Measurements from ENCODE around the gene ZFYVE28. TPM values are rescaled to one million over a fixed set of nuclear protein-coding genes. Genes with fewer than 3 reads are reported as not detected.
A peak's percentile ranks its signal among the peaks of the same experiment; 100 is the strongest.

The ZFYVE28 gene
- total RNA-seq, 1 donor from 2014 or later: 5.6 TPM

- Histone ChIP-seq H3K27ac (replicated peaks) (peak overlapping the region; percentile 100), H3K4me1 (peaks cover 91% of the 10 kb centered on the region), H3K9me3 (replicated peaks) (no peaks in the 10 kb centered on the region), H3K4me3 (peak overlapping the region; percentile 79), H3K36me3 (no peaks in the 10 kb centered on the region), H3K27me3 (ENCODE audit: low read depth) (no peaks in the 10 kb centered on the region)
- DNase-seq: peak; percentile 67
- no peak for TF ChIP-seq CTCF (IDR thresholded peaks at IDR 0.05; ENCODE audit: borderline replicate concordance)
- intact Hi-C loops (cut with micrococcal nuclease): no loop called here
These were observed 157.2 kb downstream of the ZFYVE28 start for GRCh38 chr4:2261110-2261852.

GRCh38 chr4:2260344-2261109, 157.9 kb downstream of the ZFYVE28 start:
- Histone ChIP-seq H3K4me3 (peak overlapping the region; percentile 79), H3K4me1 (peaks cover 91% of the 10 kb centered on the region)

GRCh38 chr4:2259541-2260343, 158.7 kb downstream of the ZFYVE28 start:
- peaks cover 3% of the 10 kb centered on the region for H3K36me3 ChIP-seq
- intact Hi-C loops (cut with micrococcal nuclease): no loop called here
- no peaks in the 10 kb centered on the region for H3K27me3 ChIP-seq (ENCODE audit: low read depth)
- no peaks in the 10 kb centered on the region for H3K9me3 ChIP-seq (replicated peaks)
- peak overlapping the region; percentile 100 for H3K27ac ChIP-seq (replicated peaks)
- DNase-seq: peak; percentile 14
- H3K4me1 ChIP-seq: peaks cover 91% of the 10 kb centered on the region
- no peak for TF ChIP-seq CTCF (IDR thresholded peaks at IDR 0.05; ENCODE audit: borderline replicate concordance)
- peak overlapping the region; percentile 79 for H3K4me3 ChIP-seq

More at GRCh38 chr4:2260344-2261109, 157.9 kb downstream of the ZFYVE28 start:
- TF ChIP-seq CTCF (IDR thresholded peaks at IDR 0.05; ENCODE audit: borderline replicate concordance): no peak
- no peaks in the 10 kb centered on the region for H3K27me3 ChIP-seq (ENCODE audit: low read depth)
- H3K9me3 ChIP-seq (replicated peaks): no peaks in the 10 kb centered on the region
- peak overlapping the region; percentile 100 for H3K27ac ChIP-seq (replicated peaks)
- peak; percentile 22 for DNase-seq
- H3K36me3 ChIP-seq: no peaks in the 10 kb centered on the region
- intact Hi-C loops (cut with micrococcal nuclease): no loop called here

GRCh38 chr4:2259036-2259540, 159.4 kb downstream of the ZFYVE28 start:
- Histone ChIP-seq H3K36me3 (peaks cover 10% of the 10 kb centered on the region), H3K4me3 (peak overlapping the region; percentile 79), H3K27me3 (ENCODE audit: low read depth) (no peaks in the 10 kb centered on the region), H3K4me1 (peaks cover 91% of the 10 kb centered on the region), H3K9me3 (replicated peaks) (no peaks in the 10 kb centered on the region), H3K27ac (replicated peaks) (peak overlapping the region; percentile 100)
- no peak for TF ChIP-seq CTCF (IDR thresholded peaks at IDR 0.05; ENCODE audit: borderline replicate concordance)
- intact Hi-C loops (cut with micrococcal nuclease): no loop called here
- peak; percentile 15 for DNase-seq
